Measurements from ENCODE around the gene WT1. TPM values are rescaled to one million over a fixed set of nuclear protein-coding genes. Genes with fewer than 3 reads are reported as not detected.

Gene WT1
- total and polyA plus RNA-seq, 2 of the 13 experiments (the other 11 are each of a cell fraction or from before 2014, with no cell fraction given): 0.15 to 0.31 TPM

GRCh38 chr11:32440916-32441315 is 5.6 kb upstream of the WT1 start (continued):
- no peak for TF ChIP-seq LRRFIP1 (CRISPR knock-in tag; conservative IDR thresholded peaks at IDR 0.05)
- no peak for TF ChIP-seq ZNF256 (CRISPR knock-in tag; conservative IDR thresholded peaks at IDR 0.05)
- TF ChIP-seq ZNF430 (CRISPR knock-in tag; IDR thresholded peaks at IDR 0.05): no peak
- TF ChIP-seq ZNF33A (CRISPR knock-in tag; IDR thresholded peaks at IDR 0.05; ENCODE audit: borderline replicate concordance): no peak
- no peak for TF ChIP-seq ZNF547 (CRISPR knock-in tag; IDR thresholded peaks at IDR 0.05)
- TF ChIP-seq NCOA5 (CRISPR knock-in tag; IDR thresholded peaks at IDR 0.05): no peak
- TF ChIP-seq ZNF839 (CRISPR knock-in tag; IDR thresholded peaks at IDR 0.05; ENCODE audit: borderline replicate concordance): no peak

- Histone ChIP-seq H3K9me3 (ENCODE audit: low read length) (no peaks in the 10 kb centered on the region), H3K4me1 (ENCODE audit: insufficient read depth, low read length) (0 out of 2 replicates have a peak, but pooled peaks cover 7% of the 10 kb centered on the region), H3K36me3 (replicated peaks in 1 of 2; ENCODE audit: control insufficient read depth in 1 of 2, insufficient read depth in 2 of 2, low read length in 2 of 2) (no peaks in the 10 kb centered on the region), H3K4me2 (ENCODE audit: low read depth, low read length) (no peak overlapping the region), H3K27ac (ENCODE audit: extremely low read length, insufficient read depth, low read length) (no peak overlapping the region), H2AFZ (ENCODE audit: low read length) (no peak overlapping the region), H4K20me1 (ENCODE audit: insufficient read depth, low read length) (no peaks in the 10 kb centered on the region), H3K4me3 (replicated peaks in 1 of 3; ENCODE audit: insufficient read depth in 1 of 3, low read depth in 2 of 3, low read length in 3 of 3) (no peak overlapping the region), H3K79me2 (ENCODE audit: insufficient read depth, low read length) (no peaks in the 10 kb centered on the region), H3K9ac (ENCODE audit: insufficient read depth, low read depth, low read length) (no peak overlapping the region), H3K27me3 (ENCODE audit: control insufficient read depth in 1 of 2, insufficient read depth in 2 of 2, low read length in 2 of 2) (peaks cover 7 to 60% of the 10 kb centered on the region in 2 experiments)
- intact Hi-C loops (cut with micrococcal nuclease; ENCODE audit: unreplicated experiment): no loop called here
- no peak for DNase-seq (ENCODE audit: low spot score)
- no peak for ATAC-seq
- ChIA-PET POLR2A (no interaction called here), CTCF (ENCODE audit: low intra/inter-chr PET ratio, low total read pairs) (no interaction called here)
- no TSS peak for BruUV-seq (replicated peaks)
- 30% methylated on average over 6 of the region's 6 CpGs for WGBS (ENCODE audit: low lambda C conversion rate)
- FAIRE-seq: no peak
- TF ChIP-seq ZNF790 (CRISPR knock-in tag; IDR thresholded peaks at IDR 0.05; ENCODE audit: borderline replicate concordance) (no peak), ARID3A (IDR thresholded peaks at IDR 0.05; ENCODE audit: low read depth, low read length) (no peak), ZNF232 (CRISPR knock-in tag; IDR thresholded peaks at IDR 0.05; ENCODE audit: borderline replicate concordance) (no peak), ATF4 (CRISPR knock-in tag; IDR thresholded peaks at IDR 0.05) (no peak), PLSCR1 (CRISPR knock-in tag; IDR thresholded peaks at IDR 0.05; ENCODE audit: borderline replicate concordance) (no peak)
- in situ Hi-C loops (cut with HindIII; ENCODE audit: extremely low pct_ligation_motif_present, low pct_unique_long_range_greater_than_20kb): no loop called here
Observed at GRCh38 chr11:32440312-32440908, 5.1 kb upstream of the WT1 start.

Data from HepG2 (cell line).